LNCAP (cell line): Measurements from ENCODE around the gene SETD5.

Experiments
- CTCF ChIP-seq: fragments of 450-650 bp; IDR thresholded peaks from 2 replicates; pipeline ENCODE4 v1.5.1; 2017; ENCODE audit warnings: mild to moderate bottlenecking

Gene SETD5

GRCh38 chr3:9525078-9525477 is 127.7 kb downstream of the SETD5 start:
- TF ChIP-seq CTCF = no peak
